ENCODE data around the gene GJA4. TPM values are rescaled to one million over a fixed set of nuclear protein-coding genes. Genes with fewer than 3 reads are reported as not detected.

The GJA4 gene
- total RNA-seq, 4 donors from 2014 or later, result 1.9 to 5.2 (median 3.2) TPM; not detected in 1

DNA sequence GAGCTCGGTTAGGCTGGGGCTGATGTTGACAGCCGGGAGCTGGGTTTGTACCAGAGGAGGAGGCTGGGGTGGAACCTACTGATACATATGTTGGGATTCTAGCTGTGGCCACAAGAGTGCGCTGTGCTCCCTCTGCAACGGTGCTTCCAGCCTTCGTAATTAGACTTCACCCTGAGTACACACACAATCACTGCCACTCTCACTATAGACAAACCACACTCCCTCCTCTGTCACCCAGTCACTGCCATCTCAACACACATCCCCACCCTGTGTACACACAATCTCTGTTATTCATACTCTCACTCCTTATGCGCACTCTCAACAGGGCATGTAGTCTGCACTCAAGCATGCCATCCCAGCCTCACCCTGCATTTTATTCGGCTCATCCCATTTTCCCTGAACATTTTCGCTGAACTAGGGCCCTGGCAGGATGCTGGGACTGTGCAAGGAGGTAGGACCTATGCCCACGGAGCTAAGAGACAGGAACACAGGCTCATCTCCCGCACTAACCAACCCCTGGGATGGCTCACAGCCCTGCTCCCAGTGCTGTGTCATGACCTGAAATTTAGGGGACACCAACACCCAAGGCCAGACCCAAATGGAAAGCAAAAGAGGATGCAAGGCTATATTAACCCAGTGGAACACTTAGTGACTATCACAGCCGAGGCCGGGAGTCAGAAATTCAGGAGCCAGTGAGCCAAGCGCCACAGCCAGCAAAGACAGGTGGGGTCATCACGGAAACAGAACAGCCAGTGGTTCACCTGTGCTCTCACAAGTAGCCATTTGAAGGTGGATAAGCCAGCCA lies 6.1 kb upstream of the GJA4 start:
- intact Hi-C loops (cut with DNase I; ENCODE audit: low total_unique reads), result no loop called here
- 39% methylated on average over 14 of the region's 14 CpGs; no CpG with 5 or more reads in 1 of the 2 donors for WGBS, 2 donors (ENCODE audit: low coverage in 1 of 2)
- Histone ChIP-seq H3K27ac (peak overlapping the region in 2 of 4 donors; percentile 16 to 33), H3K9me3 (no peaks in the 10 kb centered on the region), H3K4me1 (peaks cover 0 to 23% (median 12%) of the 10 kb centered on the region in 4 donors), H3K4me3 (no peak overlapping the region), H3K36me3 (no peaks in the 10 kb centered on the region), H3K27me3 (peaks cover 22% of the 10 kb centered on the region)
- peak; percentile 86 for DNase-seq
- TF ChIP-seq EP300 (IDR thresholded peaks at IDR 0.05; ENCODE audit: low read depth) (no peak), POLR2A (IDR thresholded peaks at IDR 0.05) (no peak), POLR2AphosphoS5 (IDR thresholded peaks at IDR 0.05) (peak in 1 of 3 donors; percentile 32), CTCF (IDR thresholded peaks at IDR 0.05) (peak; percentile 63 to 87 (median 79))
- in situ Hi-C loops (cut with MboI; ENCODE audit: low pct_ligation_motif_present in 1 of 4, low pct_unique_long_range_greater_than_20kb in 1 of 4, low sequenced_read_pairs in 3 of 4), result no loop called here

DNA sequence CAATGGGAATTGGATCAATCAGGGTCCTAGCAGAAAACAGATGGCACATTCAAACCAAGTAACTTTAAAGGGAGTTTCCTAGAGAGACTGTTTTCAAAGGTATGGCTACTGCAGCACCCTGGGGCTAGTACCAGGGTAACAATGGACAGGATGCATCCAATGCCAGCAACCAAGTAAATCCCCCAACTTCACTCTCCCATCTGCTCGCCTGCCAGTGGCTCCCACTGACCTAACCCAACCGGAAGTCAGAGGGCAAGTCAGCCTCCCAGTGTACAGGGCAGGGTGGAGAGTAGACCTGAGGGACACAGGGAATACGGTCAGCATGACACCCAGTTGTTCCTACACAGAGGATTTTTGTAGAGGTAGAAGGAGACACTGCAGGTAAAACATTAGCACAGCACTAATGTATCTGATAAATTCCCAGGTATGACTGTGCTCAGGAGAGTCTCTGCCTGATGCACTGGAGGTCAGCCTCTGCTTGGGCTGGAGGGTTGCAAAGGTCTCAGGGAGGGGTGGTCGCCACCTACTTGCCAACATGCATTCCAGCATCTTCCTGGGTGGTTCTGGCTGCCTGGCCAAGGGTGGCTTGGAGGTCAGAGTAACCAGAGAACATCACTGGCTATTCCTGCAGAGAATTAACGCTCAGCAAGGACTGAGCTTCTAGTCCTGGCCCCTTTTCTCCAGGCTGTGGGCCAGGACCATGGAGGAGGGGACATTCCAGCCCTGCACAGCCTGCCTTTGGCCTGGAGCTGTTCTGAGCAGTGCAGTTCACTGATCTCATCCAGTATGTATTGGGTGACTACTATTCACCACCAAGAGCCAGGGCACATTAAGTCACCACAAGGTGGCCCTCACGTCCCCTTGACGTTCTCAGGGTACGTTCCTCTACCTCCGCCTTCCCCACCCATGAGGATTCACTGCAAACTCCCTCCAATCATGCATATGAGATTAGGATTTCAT lies 5.1 kb upstream of the GJA4 start:
- intact Hi-C loops (cut with DNase I; ENCODE audit: low total_unique reads), result no loop called here
- H3K4me3 ChIP-seq, result no peak overlapping the region
- no peaks in the 10 kb centered on the region for H3K36me3 ChIP-seq
- peaks cover 0 to 15% (median 6%) of the 10 kb centered on the region in 4 donors for H3K4me1 ChIP-seq
- TF ChIP-seq EP300 (IDR thresholded peaks at IDR 0.05; ENCODE audit: low read depth) (no peak), POLR2A (IDR thresholded peaks at IDR 0.05) (no peak), CTCF (IDR thresholded peaks at IDR 0.05) (peak in 1 of 5 experiments; percentile 13)
- no peak overlapping the region for H3K27ac ChIP-seq
- 61% methylated on average over 9 of the region's 9 CpGs; no CpG with 5 or more reads in 1 of the 2 donors for WGBS, 2 donors (ENCODE audit: low coverage in 1 of 2)
- in situ Hi-C loops (cut with MboI; ENCODE audit: low pct_ligation_motif_present in 1 of 4, low pct_unique_long_range_greater_than_20kb in 1 of 4, low sequenced_read_pairs in 3 of 4), result no loop called here
- H3K27me3 ChIP-seq, result peaks cover 22% of the 10 kb centered on the region
- H3K9me3 ChIP-seq, result no peaks in the 10 kb centered on the region
- no peak for DNase-seq

- no peaks in the 10 kb centered on the region for H3K36me3 ChIP-seq
- peaks cover 0 to 8% (median 3%) of the 10 kb centered on the region in 4 donors for H3K4me1 ChIP-seq
- no peak for DNase-seq
- TF ChIP-seq EP300 (IDR thresholded peaks at IDR 0.05; ENCODE audit: low read depth), result no peak
- TF ChIP-seq POLR2A (IDR thresholded peaks at IDR 0.05), result no peak
- in situ Hi-C loops (cut with MboI; ENCODE audit: low pct_ligation_motif_present in 1 of 4, low pct_unique_long_range_greater_than_20kb in 1 of 4, low sequenced_read_pairs in 3 of 4) (no loop called here), intact Hi-C loops (cut with DNase I; ENCODE audit: low total_unique reads) (no loop called here)
- no peak overlapping the region for H3K27ac ChIP-seq
- no peak overlapping the region for H3K4me3 ChIP-seq
- H3K9me3 ChIP-seq, result no peaks in the 10 kb centered on the region
- H3K27me3 ChIP-seq, result peaks cover 34% of the 10 kb centered on the region
- WGBS, 2 donors (ENCODE audit: low coverage in 1 of 2), result 80 to 100% methylated on average over 1 to 6 of the region's 6 CpGs
Measured at GRCh38 chr1:34790985-34791384, 1.8 kb upstream of the GJA4 start.

DNA sequence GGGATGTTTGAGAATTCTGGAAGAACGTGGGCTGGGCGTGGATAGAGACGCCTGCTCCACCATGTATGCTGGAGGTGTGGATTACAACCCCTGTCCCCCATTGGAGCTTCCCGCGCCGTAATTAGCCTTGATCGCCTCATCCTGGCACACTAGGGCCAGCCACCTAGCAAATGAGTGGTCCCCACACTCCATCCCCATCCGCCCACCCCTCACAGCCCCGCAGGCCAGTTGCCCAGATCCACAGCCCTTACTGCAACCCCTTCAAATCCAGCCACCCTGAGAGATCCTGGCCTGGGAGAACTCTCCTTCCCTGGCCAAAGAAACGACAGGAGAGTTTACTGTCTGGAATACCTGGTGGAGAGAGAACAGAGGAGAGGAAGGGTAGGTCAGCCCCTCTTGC lies 375 bp upstream of the GJA4 start:
- intact Hi-C loops (cut with DNase I; ENCODE audit: low total_unique reads), result no loop called here
- DNase-seq, result no peak

More for the DNA sequence above, 375 bp upstream of the GJA4 start:
- Histone ChIP-seq H3K27ac (peak overlapping the region in 1 of 4 donors; percentile 37), H3K9me3 (no peaks in the 10 kb centered on the region), H3K27me3 (peaks cover 40% of the 10 kb centered on the region), H3K36me3 (no peaks in the 10 kb centered on the region), H3K4me3 (peak overlapping the region in 1 of 4 donors; percentile 23), H3K4me1 (peaks cover 0 to 8% (median 1%) of the 10 kb centered on the region in 4 donors)
- WGBS, 2 donors (ENCODE audit: low coverage in 1 of 2), result 53% methylated on average over 10 of the region's 10 CpGs; no CpG with 5 or more reads in 1 of the 2 donors
- TF ChIP-seq EP300 (IDR thresholded peaks at IDR 0.05; ENCODE audit: low read depth) (no peak), CTCF (IDR thresholded peaks at IDR 0.05) (no peak), POLR2A (IDR thresholded peaks at IDR 0.05) (no peak), POLR2AphosphoS5 (IDR thresholded peaks at IDR 0.05) (no peak)
- in situ Hi-C loops (cut with MboI; ENCODE audit: low pct_ligation_motif_present in 1 of 4, low pct_unique_long_range_greater_than_20kb in 1 of 4, low sequenced_read_pairs in 3 of 4), result no loop called here
